ENCODE measurements around the gene TENT4B. TPM values are rescaled to one million over a fixed set of nuclear protein-coding genes. Genes with fewer than 3 reads are reported as not detected.
A peak's percentile ranks its signal among the peaks of the same experiment; 100 is the strongest.

The TENT4B gene
- 10 to 100 TPM; 13.2 to 13.9 TPM for total RNA-seq
- 1 to 10 TPM; 4.5 to 6.5 TPM for polyA plus RNA-seq
- long read RNA-seq, donor 1, partial matches to known transcripts = 5 of 13 reads
- long read RNA-seq, donor 1, other reads (novel, unspliced or antisense) = 8 of 13 reads
- long read RNA-seq, donor 2, partial matches to known transcripts = 5 of 6 reads
- long read RNA-seq, donor 2, other reads (novel, unspliced or antisense) = 1 of 6 reads

GRCh38 chr16:50152807-50153595 is at the start of gene TENT4B:
Gene TENT4B (plus strand): TSS chr16:50153306. CDS start chr16:50153622, 316 bp downstream.
- ATAC-seq (ENCODE audit: low FRiP score) (peak; percentile 95), DNase-seq (peak; percentile 93 to 96)
- intact Hi-C loops (cut with DNase I) = loop anchor here (5.0 to 10.0 kb wide), 4 partner anchors 86 to 512 kb away; partner anchors contain the start of genes BRD7 (in 2 of the 2) and HEATR3 (in 2 of the 2)
- WGBS, 2 donors = 0% methylated on average over 42 to 114 of the region's 114 CpGs
- H3K27me3 ChIP-seq (ENCODE audit: control insufficient read depth in 1 of 2, insufficient read depth in 2 of 2, low read length in 1 of 2) = no peaks in the 10 kb centered on the region
- no peaks in the 10 kb centered on the region for H3K36me3 ChIP-seq (ENCODE audit: control insufficient read depth in 1 of 2, insufficient read depth in 2 of 2, low read length in 1 of 2)
- H3K4me1 ChIP-seq (ENCODE audit: control insufficient read depth in 1 of 2, insufficient read depth in 2 of 2, low read length in 2 of 2) = no peaks in the 10 kb centered on the region
- H3K27ac ChIP-seq (ENCODE audit: low read depth in 1 of 2, low read length in 2 of 2) = peak within 1 kb of the TSS in 1 of 2 donors; percentile 91
- H3K4me3 ChIP-seq (ENCODE audit: low read length in 2 of 2) = peak within 1 kb of the TSS; percentile 78 to 99
- no peaks in the 10 kb centered on the region for H3K9me3 ChIP-seq (ENCODE audit: control insufficient read depth, low read length)

- Histone ChIP-seq H3K27me3 (ENCODE audit: control insufficient read depth in 1 of 2, insufficient read depth in 2 of 2, low read length in 1 of 2) (no peaks in the 10 kb centered on the region), H3K27ac (ENCODE audit: low read depth in 1 of 2, low read length in 2 of 2) (no peak overlapping the region), H3K4me1 (ENCODE audit: control insufficient read depth in 1 of 2, insufficient read depth in 2 of 2, low read length in 2 of 2) (no peaks in the 10 kb centered on the region), H3K4me3 (ENCODE audit: low read length in 2 of 2) (no peak overlapping the region), H3K9me3 (ENCODE audit: control insufficient read depth, low read length) (no peaks in the 10 kb centered on the region), H3K36me3 (ENCODE audit: control insufficient read depth in 1 of 2, insufficient read depth in 2 of 2, low read length in 1 of 2) (peaks cover 7 to 11% of the 10 kb centered on the region in 2 donors)
- whole genome bisulfite sequencing, 2 donors = 84 to 97% methylated on average over 5 of the region's 5 CpGs
- intact Hi-C loops (cut with DNase I) = no loop called here
- DNase-seq = no peak
- ATAC-seq (ENCODE audit: low FRiP score) = no peak
Measured at GRCh38 chr16:50103764-50104163, 49.3 kb upstream of the TENT4B start.

- Histone ChIP-seq H3K4me3 (ENCODE audit: low read length in 2 of 2) (no peak overlapping the region), H3K27me3 (ENCODE audit: control insufficient read depth in 1 of 2, insufficient read depth in 2 of 2, low read length in 1 of 2) (no peaks in the 10 kb centered on the region), H3K36me3 (ENCODE audit: control insufficient read depth in 1 of 2, insufficient read depth in 2 of 2, low read length in 1 of 2) (no peaks in the 10 kb centered on the region), H3K4me1 (ENCODE audit: control insufficient read depth in 1 of 2, insufficient read depth in 2 of 2, low read length in 2 of 2) (no peaks in the 10 kb centered on the region), H3K27ac (ENCODE audit: low read depth in 1 of 2, low read length in 2 of 2) (no peak overlapping the region), H3K9me3 (ENCODE audit: control insufficient read depth, low read length) (no peaks in the 10 kb centered on the region)
- intact Hi-C loops (cut with DNase I) = no loop called here
- no peak for ATAC-seq (ENCODE audit: low FRiP score)
- WGBS, 2 donors = 85 to 87% methylated on average over 8 of the region's 8 CpGs
- DNase-seq = no peak
Measured at GRCh38 chr16:50114357-50115129, 38.6 kb upstream of the TENT4B start.

DNA sequence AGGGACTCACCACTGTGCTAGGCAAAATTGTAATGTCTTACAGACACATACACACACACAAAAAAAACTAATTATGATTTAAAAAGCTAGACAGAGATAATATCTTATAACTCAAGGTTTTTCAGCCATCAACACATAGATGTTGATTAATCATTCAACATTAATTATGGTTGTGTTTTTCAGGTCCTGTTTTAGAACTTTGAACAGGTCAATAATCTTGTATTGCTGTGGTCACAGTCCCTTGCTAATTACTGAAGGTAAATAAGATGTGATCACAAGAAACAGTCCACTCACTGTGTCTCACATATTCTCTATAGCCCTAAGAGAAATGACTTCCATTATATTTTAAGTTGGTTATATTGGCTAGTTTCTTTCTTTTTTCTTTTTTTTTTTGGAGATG is 32.4 kb upstream of the TENT4B start:
- Histone ChIP-seq H3K27me3 (ENCODE audit: control insufficient read depth in 1 of 2, insufficient read depth in 2 of 2, low read length in 1 of 2) (no peaks in the 10 kb centered on the region), H3K4me1 (ENCODE audit: control insufficient read depth in 1 of 2, insufficient read depth in 2 of 2, low read length in 2 of 2) (no peaks in the 10 kb centered on the region), H3K36me3 (ENCODE audit: control insufficient read depth in 1 of 2, insufficient read depth in 2 of 2, low read length in 1 of 2) (no peaks in the 10 kb centered on the region), H3K4me3 (ENCODE audit: low read length in 2 of 2) (no peak overlapping the region), H3K27ac (ENCODE audit: low read depth in 1 of 2, low read length in 2 of 2) (no peak overlapping the region), H3K9me3 (ENCODE audit: control insufficient read depth, low read length) (peaks cover 2% of the 10 kb centered on the region)
- intact Hi-C loops (cut with DNase I) = no loop called here
- DNase-seq = no peak
- no peak for ATAC-seq (ENCODE audit: low FRiP score)

- Histone ChIP-seq H3K27ac (ENCODE audit: low read depth in 1 of 2, low read length in 2 of 2) (no peak overlapping the region), H3K4me1 (ENCODE audit: control insufficient read depth in 1 of 2, insufficient read depth in 2 of 2, low read length in 2 of 2) (no peaks in the 10 kb centered on the region), H3K4me3 (ENCODE audit: low read length in 2 of 2) (no peak overlapping the region), H3K27me3 (ENCODE audit: control insufficient read depth in 1 of 2, insufficient read depth in 2 of 2, low read length in 1 of 2) (no peaks in the 10 kb centered on the region), H3K36me3 (ENCODE audit: control insufficient read depth in 1 of 2, insufficient read depth in 2 of 2, low read length in 1 of 2) (no peaks in the 10 kb centered on the region), H3K9me3 (ENCODE audit: control insufficient read depth, low read length) (peaks cover 2% of the 10 kb centered on the region)
- ATAC-seq (ENCODE audit: low FRiP score) (no peak), DNase-seq (no peak)
- 72 to 77% methylated on average over 4 of the region's 4 CpGs for WGBS, 2 donors
- intact Hi-C loops (cut with DNase I) = no loop called here
Measured at GRCh38 chr16:50121278-50121677, 31.8 kb upstream of the TENT4B start.

DNA sequence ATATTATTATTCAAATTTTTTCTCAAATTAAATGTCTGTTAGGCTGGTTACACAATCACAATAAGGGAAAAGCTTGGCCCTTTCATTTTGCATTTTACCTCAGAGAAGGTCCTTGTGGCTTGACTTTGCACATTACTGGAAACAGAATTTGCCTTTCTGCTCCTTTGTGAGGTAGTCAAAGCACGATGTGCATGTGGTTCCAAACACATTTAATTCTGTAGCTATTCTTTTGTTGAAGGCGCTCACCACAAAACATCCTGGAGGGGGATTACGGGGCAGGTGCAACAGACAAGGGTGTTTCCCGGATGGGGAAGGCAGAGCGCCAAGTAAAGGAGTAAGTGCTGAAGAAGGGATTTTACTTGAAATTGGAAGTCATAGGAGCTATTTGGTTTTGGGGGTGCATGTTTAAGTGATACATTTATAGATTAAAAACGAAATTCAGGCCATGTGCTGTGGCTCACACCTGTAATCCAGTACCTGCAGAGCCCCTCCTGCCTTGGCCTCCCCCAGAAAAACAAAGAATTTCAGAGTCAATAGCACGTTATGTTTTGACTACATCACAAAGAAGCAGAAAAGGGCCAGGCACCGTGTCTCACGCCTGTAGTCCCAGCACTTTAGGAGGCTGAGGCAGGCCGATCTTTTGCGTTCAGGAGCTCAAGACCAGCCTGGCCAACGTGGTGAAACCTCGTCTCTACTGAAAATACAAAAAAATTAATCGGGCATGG is 31.2 kb upstream of the TENT4B start:
- 71 to 73% methylated on average over 14 of the region's 14 CpGs for WGBS, 2 donors
- Histone ChIP-seq H3K4me3 (ENCODE audit: low read length in 2 of 2) (no peak overlapping the region), H3K9me3 (ENCODE audit: control insufficient read depth, low read length) (peaks cover 2% of the 10 kb centered on the region), H3K27me3 (ENCODE audit: control insufficient read depth in 1 of 2, insufficient read depth in 2 of 2, low read length in 1 of 2) (no peaks in the 10 kb centered on the region), H3K4me1 (ENCODE audit: control insufficient read depth in 1 of 2, insufficient read depth in 2 of 2, low read length in 2 of 2) (no peaks in the 10 kb centered on the region), H3K36me3 (ENCODE audit: control insufficient read depth in 1 of 2, insufficient read depth in 2 of 2, low read length in 1 of 2) (no peaks in the 10 kb centered on the region), H3K27ac (ENCODE audit: low read depth in 1 of 2, low read length in 2 of 2) (no peak overlapping the region)
- no peak for ATAC-seq (ENCODE audit: low FRiP score)
- intact Hi-C loops (cut with DNase I) = no loop called here
- no peak for DNase-seq

DNA sequence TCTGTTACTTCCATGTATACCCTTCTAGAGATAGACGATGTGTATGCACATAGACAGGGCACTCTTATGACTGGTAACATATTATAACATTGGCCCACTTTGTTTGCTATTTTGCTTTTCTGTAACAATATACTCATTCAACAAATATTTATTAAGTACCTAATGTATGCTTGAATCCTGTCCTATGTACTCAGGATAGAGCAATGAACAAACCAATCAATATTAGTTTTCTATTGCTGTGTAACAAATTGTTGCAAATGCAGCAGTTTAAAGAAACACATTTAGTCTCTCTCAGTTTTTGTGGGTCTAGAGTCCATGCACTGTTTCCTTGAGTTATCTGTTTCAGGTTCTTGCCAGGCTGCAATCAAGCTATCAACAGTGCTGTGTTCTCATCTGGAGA is 29.7 kb upstream of the TENT4B start:
- no peak overlapping the region for H3K4me3 ChIP-seq (ENCODE audit: low read length in 2 of 2)
- H3K36me3 ChIP-seq (ENCODE audit: control insufficient read depth in 1 of 2, insufficient read depth in 2 of 2, low read length in 1 of 2) = no peaks in the 10 kb centered on the region
- H3K9me3 ChIP-seq (ENCODE audit: control insufficient read depth, low read length) = peaks cover 2% of the 10 kb centered on the region
- ATAC-seq (ENCODE audit: low FRiP score) = no peak
- no peak for DNase-seq
- 94 to 100% methylated on average over 1 of the region's 1 CpG for WGBS, 2 donors
- intact Hi-C loops (cut with DNase I) = no loop called here
- no peaks in the 10 kb centered on the region for H3K4me1 ChIP-seq (ENCODE audit: control insufficient read depth in 1 of 2, insufficient read depth in 2 of 2, low read length in 2 of 2)
- no peaks in the 10 kb centered on the region for H3K27me3 ChIP-seq (ENCODE audit: control insufficient read depth in 1 of 2, insufficient read depth in 2 of 2, low read length in 1 of 2)
- no peak overlapping the region for H3K27ac ChIP-seq (ENCODE audit: low read depth in 1 of 2, low read length in 2 of 2)

DNA sequence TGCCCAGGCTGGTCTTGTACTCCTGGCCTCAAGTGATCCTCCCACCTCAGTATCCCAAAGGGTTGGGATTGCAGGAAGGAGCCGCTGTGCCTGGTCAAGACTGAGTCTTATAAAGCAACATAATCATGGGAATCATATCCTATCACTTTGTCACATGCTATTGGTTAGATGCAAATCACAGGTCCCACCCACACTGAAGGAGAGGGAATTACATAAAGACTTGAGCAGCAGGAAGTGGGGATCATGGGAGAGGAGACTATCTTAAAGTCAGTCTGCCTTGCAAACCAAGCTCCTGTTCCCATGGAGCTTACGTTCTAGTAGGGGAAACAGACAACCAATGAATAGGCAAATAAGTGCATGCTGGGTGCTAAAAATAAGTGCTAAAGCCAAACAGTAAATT is 28.3 kb upstream of the TENT4B start:
- H3K27ac ChIP-seq (ENCODE audit: low read depth in 1 of 2, low read length in 2 of 2) = no peak overlapping the region
- no peaks in the 10 kb centered on the region for H3K27me3 ChIP-seq (ENCODE audit: control insufficient read depth in 1 of 2, insufficient read depth in 2 of 2, low read length in 1 of 2)
- H3K9me3 ChIP-seq (ENCODE audit: control insufficient read depth, low read length) = peaks cover 2% of the 10 kb centered on the region
- H3K4me3 ChIP-seq (ENCODE audit: low read length in 2 of 2) = no peak overlapping the region
- no peaks in the 10 kb centered on the region for H3K36me3 ChIP-seq (ENCODE audit: control insufficient read depth in 1 of 2, insufficient read depth in 2 of 2, low read length in 1 of 2)
- intact Hi-C loops (cut with DNase I) = no loop called here
- ATAC-seq (ENCODE audit: low FRiP score) = no peak
- H3K4me1 ChIP-seq (ENCODE audit: control insufficient read depth in 1 of 2, insufficient read depth in 2 of 2, low read length in 2 of 2) = no peaks in the 10 kb centered on the region
- DNase-seq = no peak
- 91 to 94% methylated on average over 2 of the region's 2 CpGs for WGBS, 2 donors

Measured in aorta (tissue), 5 donors.